ENCODE data around the gene NSMF.

The NSMF gene, protein sequence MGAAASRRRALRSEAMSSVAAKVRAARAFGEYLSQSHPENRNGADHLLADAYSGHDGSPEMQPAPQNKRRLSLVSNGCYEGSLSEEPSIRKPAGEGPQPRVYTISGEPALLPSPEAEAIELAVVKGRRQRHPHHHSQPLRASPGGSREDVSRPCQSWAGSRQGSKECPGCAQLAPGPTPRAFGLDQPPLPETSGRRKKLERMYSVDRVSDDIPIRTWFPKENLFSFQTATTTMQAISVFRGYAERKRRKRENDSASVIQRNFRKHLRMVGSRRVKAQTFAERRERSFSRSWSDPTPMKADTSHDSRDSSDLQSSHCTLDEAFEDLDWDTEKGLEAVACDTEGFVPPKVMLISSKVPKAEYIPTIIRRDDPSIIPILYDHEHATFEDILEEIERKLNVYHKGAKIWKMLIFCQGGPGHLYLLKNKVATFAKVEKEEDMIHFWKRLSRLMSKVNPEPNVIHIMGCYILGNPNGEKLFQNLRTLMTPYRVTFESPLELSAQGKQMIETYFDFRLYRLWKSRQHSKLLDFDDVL

DNA sequence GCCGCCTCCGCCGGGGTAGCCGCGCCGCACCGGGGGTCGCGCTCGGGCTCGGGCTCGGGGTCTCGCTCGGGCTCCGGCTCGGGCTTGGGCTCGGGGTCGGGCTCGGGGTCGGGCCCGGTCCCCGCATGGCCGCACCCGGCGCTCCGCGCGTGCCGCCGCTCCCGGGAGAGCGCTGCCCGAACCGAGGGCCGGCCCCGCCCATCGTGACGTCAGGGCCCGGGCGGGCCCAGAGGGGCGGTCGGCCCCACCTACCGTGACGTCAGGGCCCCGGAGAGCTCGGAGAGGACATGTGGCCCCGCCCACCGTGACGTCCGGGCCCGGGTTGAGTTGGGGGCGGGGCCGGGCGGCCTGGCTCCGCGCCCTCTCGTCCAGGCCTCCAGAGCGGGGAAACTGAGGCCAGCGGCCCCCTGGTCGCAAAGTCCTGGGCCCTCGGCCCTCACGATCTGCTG lies at the start of gene NSMF:
TSS of gene NSMF (minus strand) at position 183 of the 449 bp plus-strand sequence. CDS start 232 bp downstream, outside the sequence.
- DNase-seq (ENCODE audit: low spot score): peak; percentile 94

DNA sequence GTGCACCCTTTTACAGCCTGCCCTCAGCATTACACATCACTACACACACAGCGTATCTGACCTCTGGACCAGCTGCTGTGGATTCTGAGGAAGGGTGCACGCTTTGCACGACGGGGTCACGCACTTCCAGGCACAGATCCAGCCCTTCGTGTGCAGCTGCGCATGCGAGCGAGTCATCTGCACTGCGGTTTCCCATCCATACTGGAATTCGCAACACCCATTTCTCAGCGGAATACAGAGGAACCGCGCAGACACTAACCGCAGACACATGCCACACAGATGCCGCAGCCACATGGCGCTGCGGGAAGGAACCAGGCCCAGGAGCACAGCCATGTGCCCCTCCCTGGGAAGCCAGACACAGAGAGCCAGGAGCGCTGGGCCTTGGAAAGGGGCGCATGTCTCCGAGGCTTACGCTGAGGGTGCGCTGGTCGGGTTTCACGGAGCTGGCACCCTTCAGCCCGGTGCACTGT lies 47.6 kb upstream of the NSMF start:
- no peak for DNase-seq (ENCODE audit: low spot score)

DNA sequence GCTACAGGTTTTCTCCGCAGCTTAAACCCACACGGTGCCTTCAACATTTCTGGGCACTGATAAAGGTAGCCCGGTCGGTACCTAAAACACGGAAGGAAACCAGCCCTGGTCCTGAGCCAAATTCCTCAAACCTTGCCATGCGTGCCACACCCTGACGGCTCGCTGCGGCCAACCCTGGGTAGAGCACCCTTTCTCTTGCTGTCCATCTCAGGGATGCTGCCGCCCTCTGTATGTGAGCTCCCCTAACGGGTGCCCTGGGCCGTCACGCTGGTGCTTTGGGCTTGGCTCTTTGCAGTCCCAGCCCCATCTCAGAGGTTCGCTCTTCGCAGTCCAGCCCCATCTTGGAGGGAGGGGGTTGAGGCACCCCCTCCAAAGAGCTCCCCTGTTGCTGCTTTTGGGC lies 47.1 kb upstream of the NSMF start:
- no peak for DNase-seq (ENCODE audit: low spot score)

DNA sequence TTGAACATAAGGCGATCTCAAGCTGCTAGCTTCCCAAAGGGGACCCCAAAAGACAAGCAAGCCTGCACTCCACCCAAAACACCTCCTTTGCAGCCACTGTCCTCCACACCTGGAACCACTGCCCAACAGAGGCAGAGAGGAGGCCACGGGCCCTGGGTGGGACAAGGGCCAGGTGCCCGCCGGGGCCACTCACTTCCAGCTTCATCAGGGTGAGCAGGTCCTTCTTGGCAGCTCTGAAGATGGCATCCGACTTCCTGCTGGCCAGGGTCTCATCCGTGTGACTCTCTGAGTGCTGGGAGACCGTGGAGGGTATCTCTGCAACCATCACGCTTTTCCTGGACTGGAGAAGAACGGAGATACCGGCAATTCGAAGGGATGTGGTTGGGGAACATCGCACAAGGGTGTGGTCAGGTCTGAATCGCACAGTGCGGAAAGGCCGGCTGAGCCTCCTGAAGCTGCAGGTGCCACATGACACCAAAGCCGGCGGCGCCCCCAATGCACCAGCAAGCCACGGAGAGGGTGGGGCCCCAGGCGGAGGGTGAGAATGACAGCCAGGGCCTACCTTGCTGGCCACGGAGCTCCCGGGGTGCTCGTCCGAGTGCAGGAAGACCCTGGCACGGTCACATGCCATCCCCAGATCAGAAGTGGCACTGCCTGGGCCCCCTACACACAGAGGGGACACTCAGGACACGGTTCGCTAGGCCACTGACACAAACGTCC lies 46.4 kb upstream of the NSMF start:
- DNase-seq (ENCODE audit: low spot score): no peak

DNA sequence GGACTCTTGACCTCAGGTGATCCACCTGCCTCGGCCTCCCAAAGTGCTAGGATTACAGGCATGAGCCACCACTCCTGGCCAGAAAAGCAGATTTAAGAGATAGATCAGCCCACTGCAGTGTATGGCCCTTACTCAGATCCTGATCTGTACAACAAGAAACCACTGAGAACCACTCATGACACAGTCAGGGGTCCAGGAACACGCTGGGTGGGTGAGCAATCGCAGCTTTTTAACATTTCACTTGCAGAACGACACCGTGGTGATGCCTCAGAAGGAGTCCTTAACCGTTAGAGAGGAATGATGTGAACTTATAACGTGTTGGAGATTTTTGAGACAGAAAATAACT lies 45.3 kb upstream of the NSMF start:
- no peak for DNase-seq (ENCODE audit: low spot score)

DNA sequence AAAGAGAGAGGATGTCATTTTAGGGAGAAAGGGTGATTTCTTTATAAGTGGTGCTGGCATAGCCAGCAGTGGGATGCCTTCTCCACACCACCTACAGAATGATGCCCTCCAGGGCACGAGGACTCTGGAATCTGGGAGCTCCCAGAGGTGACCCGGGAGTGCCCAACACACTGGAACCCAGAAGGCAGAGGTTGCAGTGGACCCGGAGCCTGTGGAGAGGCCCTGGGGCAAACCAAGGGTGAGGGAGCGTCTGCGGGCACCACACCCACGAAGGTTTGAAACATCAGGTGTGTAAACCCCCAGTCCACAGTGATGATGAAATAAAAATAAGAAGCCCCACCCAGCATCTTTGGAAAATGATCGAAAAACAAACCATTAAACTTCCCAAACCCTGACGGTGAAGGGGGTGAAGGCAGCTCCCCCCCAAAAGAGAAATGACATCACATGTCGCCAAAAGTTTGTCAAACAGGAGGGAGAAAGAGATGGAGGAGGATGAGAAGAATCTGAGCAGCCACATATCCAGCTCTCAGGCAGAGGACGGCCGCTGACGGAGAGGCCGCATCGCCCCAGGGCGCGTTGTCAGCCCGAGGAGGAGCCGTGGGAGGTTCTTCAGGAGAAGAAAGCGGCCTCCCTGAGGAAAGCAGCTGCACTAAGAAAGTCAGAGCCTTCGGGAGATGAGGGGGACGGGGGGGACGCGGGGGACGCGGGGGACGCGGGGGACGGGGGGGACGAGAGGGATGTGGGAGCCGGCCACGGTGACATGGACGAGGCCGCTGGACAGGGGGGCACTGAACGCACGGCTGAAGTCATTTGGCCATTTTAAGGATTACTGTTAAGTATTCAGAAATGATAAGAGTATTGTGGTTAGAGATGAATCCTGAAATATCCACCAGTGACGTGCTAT lies 43.1 kb upstream of the NSMF start:
- DNase-seq (ENCODE audit: low spot score): no peak

DNA sequence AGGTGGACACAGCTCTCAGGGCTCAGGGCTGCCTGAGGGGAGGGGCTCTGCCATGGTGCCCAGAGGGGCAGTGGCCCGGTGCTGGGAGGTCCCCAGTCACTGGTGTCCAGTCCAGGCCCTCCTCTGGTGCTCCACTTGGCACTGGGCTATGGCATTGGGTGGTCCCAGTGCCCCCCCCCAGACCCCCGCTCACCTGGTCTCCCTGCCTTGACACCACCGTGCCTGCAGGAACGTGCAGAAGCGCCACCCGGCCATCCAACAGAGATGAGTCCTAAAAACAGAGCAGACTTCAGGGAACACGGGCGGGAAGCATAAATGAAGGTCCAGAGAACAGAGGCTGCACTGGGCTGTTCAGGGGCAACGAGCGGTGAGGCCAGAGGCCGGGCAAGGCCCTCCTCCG lies 42.3 kb upstream of the NSMF start:
- DNase-seq (ENCODE audit: low spot score): no peak

DNA sequence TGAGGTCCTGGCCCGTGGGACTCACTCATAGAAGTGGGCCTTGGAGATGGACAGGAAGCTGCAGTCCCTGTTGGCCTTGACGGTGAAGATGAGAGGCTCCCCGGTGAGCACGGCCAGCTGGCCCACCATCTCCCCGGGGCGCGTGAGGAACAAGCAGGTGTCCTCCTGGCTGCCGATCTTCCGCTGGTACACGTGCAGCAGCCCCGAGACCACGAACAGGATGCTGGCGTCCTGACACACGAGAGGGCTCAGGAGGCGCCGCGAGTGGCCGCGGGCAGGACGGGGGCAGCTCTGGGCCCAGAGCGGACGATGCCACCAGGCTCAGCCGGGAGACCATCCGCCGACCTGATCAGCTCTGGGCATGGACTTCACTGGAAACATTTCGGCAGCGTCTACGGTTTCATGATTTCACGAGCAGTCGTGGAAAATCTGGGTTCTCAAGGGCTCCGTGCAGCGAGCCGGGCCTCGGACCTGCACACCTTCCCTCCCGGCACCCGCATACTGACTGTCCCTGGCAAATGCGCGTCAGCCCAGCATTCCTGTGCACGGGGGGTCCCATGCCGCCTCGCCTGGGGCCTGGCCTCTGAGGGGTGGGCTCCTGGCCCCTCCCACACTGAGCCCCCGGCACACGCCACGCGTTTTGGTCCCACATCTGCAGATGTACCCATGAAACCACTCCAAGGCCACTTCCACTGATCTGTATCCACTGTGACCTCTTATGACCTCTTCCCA lies 41.7 kb upstream of the NSMF start:
- DNase-seq (ENCODE audit: low spot score): no peak

DNA sequence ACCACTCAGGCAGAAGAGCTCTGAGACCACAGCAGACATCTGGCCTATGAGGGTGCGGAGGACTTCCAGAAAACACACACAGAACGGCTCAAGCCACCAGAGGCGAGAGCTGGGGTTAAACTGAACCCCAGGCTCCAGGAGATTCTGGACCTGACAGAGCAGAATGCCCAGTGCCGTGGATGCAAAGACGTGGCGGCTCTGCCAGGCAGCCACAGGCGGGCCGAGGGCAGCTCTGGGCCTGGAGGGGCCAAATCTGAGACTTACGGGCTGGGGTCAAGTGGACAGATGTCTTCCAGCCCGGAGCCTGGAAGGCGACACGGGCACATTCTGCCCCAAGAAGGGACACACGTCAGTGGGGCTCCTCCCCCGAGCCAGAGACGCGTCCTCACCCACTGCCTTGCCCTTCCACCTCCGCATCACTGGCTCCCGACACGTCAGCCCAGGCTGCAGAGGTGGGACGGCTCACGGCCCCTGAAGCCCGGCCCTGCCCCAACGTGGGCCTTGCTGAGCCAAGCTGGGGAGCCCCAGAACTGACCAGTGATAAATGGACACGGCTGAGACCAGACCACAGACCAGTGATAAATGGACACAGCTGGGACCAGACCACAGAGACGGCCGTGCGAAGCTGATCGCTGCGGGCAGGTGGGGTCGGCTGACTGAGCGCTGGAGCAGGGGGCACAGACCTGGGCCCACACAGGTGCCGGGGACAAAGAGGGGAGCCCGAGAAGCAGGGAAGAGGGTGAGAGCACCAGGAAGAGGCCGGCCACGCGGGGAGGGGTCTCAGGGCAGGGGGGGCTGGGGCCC lies 40.9 kb upstream of the NSMF start:
- DNase-seq (ENCODE audit: low spot score): no peak

DNA sequence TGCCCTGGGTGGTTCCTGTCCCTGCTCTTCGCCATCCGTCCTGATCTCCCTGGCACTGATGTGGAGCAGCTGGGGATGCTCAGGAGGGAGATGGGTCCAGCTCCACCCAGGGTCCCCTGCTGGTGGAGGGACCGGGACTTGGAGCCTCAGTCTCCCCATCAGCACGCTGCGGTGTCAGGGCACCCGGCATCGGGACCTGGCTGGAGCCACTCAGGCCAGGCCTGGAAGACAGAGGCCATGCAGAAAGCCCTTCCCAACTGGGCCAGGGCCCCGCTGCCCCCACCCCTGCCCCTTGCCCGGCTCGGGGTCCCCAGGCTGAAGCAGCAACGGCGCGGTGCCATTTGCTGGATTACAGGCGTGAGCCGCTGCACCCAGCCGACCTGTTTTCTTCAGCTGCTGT lies 40.3 kb upstream of the NSMF start:
- no peak for DNase-seq (ENCODE audit: low spot score)

DNA sequence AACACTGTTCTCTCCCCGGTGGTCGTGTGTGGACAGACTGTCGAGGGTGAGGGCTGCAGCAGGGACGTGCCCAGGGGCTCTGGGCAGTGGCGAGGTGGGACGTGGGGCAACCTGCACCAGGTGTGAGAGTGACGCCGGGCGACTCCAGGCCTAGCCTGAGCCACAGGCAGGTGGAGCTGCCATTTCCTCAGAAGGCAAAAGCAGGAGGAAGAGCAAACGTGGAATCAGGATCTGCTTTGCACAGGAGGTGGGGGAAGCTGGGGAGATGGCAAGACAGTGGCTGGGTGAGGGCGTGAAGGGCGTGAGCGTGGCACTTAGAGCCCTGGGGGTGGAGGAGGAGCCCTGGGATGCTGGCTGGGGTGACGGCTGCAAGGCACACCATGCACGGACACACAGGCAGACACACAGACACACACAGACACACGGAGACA lies 39.6 kb upstream of the NSMF start:
- DNase-seq (ENCODE audit: low spot score): no peak

DNA sequence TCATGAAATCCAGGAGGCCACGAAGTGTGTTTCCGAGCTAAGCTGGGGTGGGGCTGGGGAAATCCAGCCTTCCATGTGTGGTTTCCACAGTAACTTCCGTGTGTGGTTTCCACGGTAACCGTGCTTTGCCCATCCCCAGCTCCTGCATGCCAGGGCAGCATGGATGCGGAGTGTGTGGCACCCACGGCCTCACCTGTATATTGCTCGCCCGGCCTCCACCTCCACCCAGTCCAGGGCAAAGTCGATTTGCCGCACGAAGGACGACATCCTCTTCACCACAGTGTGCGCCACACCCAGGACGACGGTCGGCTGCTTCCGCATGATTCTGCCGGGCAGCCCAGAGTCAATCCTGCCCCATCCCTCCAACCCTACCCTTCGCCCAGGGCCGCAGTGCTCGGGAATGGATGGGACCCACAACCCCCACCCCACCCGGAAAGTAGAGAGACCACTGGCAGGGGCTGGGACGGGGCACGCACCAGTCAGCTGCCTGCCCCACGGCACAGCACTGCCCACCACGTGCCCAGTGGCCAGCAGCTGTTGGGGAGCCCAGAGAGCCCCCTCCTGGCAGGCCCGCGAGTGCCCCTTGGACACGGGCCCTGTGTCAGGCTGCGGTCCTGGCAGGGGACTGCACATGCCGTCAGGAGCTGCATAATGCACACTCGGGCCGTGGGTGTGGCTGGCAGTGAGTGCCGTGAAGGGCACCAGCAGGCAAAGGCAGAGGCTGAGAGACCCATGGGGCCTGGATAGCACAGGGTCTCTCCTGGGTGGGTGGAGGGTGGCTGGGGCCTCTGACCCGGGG lies 39.0 kb upstream of the NSMF start:
- no peak for DNase-seq (ENCODE audit: low spot score)

DNA sequence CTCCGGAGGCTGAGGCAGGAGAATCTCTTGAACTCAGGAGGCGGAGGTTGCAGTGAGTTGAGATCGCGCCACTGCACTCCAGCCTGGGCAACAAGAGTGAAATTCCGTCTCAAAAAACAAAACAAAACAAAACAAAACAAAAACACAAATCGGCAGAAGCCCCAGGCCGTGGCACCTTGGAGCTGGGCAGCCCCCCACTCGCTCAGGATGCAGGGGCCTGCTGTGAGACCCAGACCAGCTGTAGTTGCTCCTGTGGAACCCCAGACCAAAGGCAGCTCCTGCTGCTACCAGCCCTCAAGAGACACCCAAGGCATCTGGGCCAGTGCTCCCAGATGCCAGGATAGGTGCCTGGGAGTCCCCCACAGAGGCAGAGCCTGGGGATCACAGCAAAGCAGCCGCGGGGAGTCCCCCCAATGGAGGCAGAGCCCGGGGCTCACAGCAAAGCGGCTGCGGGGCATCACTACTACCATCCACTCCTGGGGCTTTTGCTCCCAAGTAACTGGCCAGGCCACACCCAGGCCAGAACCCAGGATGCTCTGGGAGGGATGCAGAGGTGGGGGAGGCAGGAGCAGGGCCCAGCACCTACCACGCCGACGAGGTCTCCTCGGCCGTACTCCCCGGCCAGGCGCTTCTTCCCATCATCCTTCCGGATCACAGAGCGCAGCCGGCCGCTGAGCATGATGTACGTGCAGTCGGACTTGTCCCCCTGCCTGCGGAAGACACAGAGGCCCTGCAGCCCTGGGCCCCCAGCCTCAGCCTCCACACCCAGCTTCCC lies 37.7 kb upstream of the NSMF start:
- DNase-seq (ENCODE audit: low spot score): no peak

DNA sequence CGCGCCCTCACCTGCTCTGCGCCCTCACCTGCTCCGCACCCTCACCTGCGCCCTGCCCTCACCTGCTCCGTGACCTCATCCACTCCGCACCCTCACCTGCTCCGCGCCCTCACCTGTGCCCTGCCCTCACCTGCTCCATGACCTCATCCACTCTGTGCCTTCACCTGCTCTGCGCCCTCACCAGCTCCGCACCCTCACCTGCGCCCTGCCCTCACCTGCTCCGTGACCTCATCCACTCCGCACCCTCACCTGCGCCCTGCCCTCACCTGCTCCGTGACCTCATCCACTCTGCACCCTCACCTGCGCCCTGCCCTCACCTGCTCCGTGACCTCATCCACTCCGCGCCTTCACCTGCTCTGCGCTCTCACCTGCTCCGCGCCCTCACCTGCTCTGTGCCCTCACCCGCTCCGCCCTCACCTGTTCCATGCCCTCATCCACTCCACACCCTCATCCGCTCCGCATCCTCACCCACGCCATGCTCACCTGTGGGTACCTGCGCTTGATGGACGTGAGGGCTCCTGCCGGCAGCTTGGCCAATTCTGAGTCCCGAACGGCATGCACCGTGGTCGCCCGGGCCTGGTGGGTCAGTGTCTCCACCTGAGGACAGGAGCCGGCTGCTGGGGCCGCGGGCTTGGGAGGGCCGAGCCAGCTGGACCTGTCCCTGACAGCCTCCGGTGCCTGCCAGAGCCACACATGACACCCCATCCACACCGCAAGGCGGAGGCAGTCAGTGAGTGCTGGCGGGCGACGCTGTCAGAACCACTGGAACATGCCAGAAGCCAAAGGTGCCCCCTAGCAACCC lies 35.6 kb upstream of the NSMF start:
- DNase-seq (ENCODE audit: low spot score): no peak

DNA sequence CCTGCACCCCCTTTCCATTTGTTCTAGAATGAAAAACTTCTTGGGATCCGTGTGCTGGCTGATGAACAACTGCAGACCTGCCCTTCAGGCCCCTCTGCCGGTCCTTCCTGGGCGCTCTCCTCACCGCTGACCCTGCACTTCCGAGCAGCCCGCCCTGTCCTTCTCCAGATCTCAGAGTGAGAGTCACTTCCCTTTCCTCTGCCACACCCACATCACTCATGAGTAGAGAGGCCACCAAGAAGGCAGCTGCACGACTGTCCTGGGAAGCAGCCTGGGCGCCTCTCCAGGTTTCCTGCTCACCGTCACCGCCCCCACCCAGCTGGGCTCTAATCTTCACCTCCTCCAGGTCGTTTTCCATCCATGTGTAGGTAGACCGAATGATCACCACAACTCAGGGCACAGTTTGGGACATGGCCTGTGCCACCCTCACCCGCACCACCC lies 35.0 kb upstream of the NSMF start:
- no peak for DNase-seq (ENCODE audit: low spot score)

DNA sequence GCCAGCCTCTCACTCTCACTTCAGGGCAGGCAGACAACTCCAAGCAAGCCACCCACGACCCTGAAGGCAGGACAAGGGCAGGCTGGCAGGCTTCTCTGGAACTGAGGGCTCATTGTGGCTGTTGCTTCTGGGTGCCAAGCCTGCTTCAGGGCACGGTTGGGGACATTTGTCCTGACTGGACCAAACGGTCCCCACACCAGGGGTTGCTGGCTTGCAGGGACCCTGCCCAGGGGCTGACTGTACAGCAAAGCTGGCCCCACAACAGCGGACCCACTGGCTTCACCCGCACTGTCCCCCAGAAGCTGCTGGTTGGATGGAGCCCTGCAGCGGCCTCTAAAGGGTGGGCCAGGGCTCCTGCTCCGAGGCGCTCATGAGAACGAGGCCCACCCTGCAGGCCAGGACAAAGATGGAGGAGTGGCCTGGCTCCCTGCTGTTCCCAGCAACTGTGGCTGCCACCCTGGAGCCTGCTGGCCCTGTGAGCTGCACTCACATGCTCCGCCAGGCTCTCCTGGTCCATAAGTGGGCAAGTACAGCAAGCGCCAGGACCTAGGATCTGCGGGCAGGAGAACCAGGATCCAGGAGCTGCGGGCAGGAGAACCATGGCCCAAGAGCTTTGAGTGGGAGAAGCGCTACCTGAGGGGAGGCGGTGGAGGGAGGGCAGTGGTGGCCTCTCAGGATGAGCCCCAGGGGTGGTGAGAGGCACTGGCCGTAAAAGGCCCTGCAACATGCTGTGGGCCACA lies 34.4 kb upstream of the NSMF start:
- no peak for DNase-seq (ENCODE audit: low spot score)
